K562 (cell line): ENCODE data around the gene VPS33B.

Experiments used
- CHD1 ChIP-seq: fragments of 200-600 bp; sonication (generic); IDR thresholded peaks from one replicate; pipeline ENCODE4 v1.6.1; 2012; ENCODE audit warnings: mild to moderate bottlenecking, moderate library complexity, low read length, inconsistent platforms
- CREBBP ChIP-seq: IDR thresholded peaks from one replicate; pipeline ENCODE4 v1.6.1; 2012; ENCODE audit warnings: low read depth, mild to moderate bottlenecking, control low read depth, inconsistent platforms, low read length
- CREM ChIP-seq: IDR thresholded peaks from 2 replicates; pipeline ENCODE4 v1.6.1; 2014; ENCODE audit warnings: antibody characterized with exemption, low read depth
- ELF4 ChIP-seq: fragments of 450-650 bp; formaldehyde crosslinking; IDR thresholded peaks from 2 replicates; pipeline ENCODE4 v1.4.0; 2022; ENCODE audit warnings: missing genetic modification characterization
- EZH2 ChIP-seq: IDR thresholded peaks from 2 replicates; pipeline ENCODE4 v1.6.1; 2012; ENCODE audit warnings: low read depth, mild to moderate bottlenecking, inconsistent platforms, low read length, borderline replicate concordance
- GATA2 ChIP-seq: sonication (generic); formaldehyde crosslinking; IDR thresholded peaks from 2 replicates; pipeline ENCODE4 v1.4.0; 2020; ENCODE audit warnings: mild to moderate bottlenecking, missing genetic modification reagents
- MEF2A ChIP-seq: IDR thresholded peaks from 2 replicates; pipeline ENCODE4 v1.6.1; 2011; ENCODE audit warnings: low read depth, mild to moderate bottlenecking, low read length, moderate library complexity; ENCODE audit not compliant: control insufficient read depth
- POLR2A ChIP-seq: fragments of 450-650 bp; conservative IDR thresholded peaks from 2 replicates; pipeline ENCODE4 v1.6.1; 2016
- POLR2H ChIP-seq: IDR thresholded peaks from 2 replicates; pipeline ENCODE4 v1.6.1; 2016; ENCODE audit warnings: missing genetic modification characterization, low read depth, mild to moderate bottlenecking, control low read depth, missing compliant biosample characterization, moderate library complexity
- RAD21 ChIP-seq, 2 experiments: fragments of 250-450 bp in 1 of 2; fragments of 450-650 bp in 1 of 2; sonication (Bioruptor Pico) in 1 of 2; formaldehyde crosslinking in 1 of 2; IDR thresholded peaks in 1 of 2; conservative IDR thresholded peaks in 1 of 2; 2 replicates each; pipeline versions ENCODE4 v1.4.0 to v1.8.0; 2020 to 2022; ENCODE audit warnings: mild to moderate bottlenecking in 2 of 2, moderate library complexity in 1 of 2
- YY1 ChIP-seq, 3 experiments: IDR thresholded peaks; 2 replicates each; pipeline ENCODE4 v1.6.1; 2011; ENCODE audit warnings: low read length in 2 of 3, mild to moderate bottlenecking in 2 of 3, moderate library complexity in 2 of 3, borderline replicate concordance in 1 of 3, control low read depth in 1 of 3, low read depth in 1 of 3; ENCODE audit not compliant: insufficient read depth in 3 of 3, insufficient replicate concordance in 2 of 3, control insufficient read depth in 1 of 3, insufficient read length in 1 of 3; ENCODE audit errors: extremely low read depth in 1 of 3
- ZNF184 ChIP-seq: sonication (generic); formaldehyde crosslinking; IDR thresholded peaks from 2 replicates; pipeline ENCODE4 v1.5.0; 2020; ENCODE audit warnings: missing genetic modification reagents
- TF ChIP-seq, protein P1 (sequence below): sonication (generic); formaldehyde crosslinking; IDR thresholded peaks from 2 replicates; pipeline ENCODE4 v1.8.1; 2023; ENCODE audit warnings: mild to moderate bottlenecking, missing genetic modification reagents, moderate library complexity

GRCh38 chr15:91040856-91041255 lies 18.5 kb upstream of the VPS33B start:
- TF ChIP-seq POLR2H: no peak
- TF ChIP-seq CREM: no peak
- TF ChIP-seq GATA2: no peak
- TF ChIP-seq POLR2A: no peak
- no peak for TF ChIP-seq EZH2
- no peak for TF ChIP-seq ELF4 (CRISPR knock-in tag)
- no peak for TF ChIP-seq CREBBP
- no peak for TF ChIP-seq MEF2A
- no peak for TF ChIP-seq YY1 (IDR thresholded peaks at IDR 0.05; ENCODE audit: borderline replicate concordance in 1 of 3, control insufficient read depth in 1 of 3, extremely low read depth in 1 of 3, insufficient read depth in 3 of 3, insufficient read length in 1 of 3, insufficient replicate concordance in 2 of 3, low read depth in 1 of 3, low read length in 2 of 3)
- no peak for TF ChIP-seq RAD21 (CRISPR knock-in tag; conservative IDR thresholded peaks at IDR 0.05 in 1 of 2, IDR thresholded peaks at IDR 0.05 in 1 of 2)
- TF ChIP-seq CHD1: no peak
- no peak for TF ChIP-seq ZNF184 (CRISPR knock-in tag)
- TF ChIP-seq, protein P1, sequence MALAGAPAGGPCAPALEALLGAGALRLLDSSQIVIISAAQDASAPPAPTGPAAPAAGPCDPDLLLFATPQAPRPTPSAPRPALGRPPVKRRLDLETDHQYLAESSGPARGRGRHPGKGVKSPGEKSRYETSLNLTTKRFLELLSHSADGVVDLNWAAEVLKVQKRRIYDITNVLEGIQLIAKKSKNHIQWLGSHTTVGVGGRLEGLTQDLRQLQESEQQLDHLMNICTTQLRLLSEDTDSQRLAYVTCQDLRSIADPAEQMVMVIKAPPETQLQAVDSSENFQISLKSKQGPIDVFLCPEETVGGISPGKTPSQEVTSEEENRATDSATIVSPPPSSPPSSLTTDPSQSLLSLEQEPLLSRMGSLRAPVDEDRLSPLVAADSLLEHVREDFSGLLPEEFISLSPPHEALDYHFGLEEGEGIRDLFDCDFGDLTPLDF (CRISPR knock-in tag): no peak
